Activated naive CD8-positive, alpha-beta T cell (primary cell): ENCODE measurements around the gene ST8SIA3.
"Not testable (repeated sequence)": the region's sequence is repeated elsewhere in the genome, so short reads cannot be mapped to it uniquely, and the experiment has no call there.

ENCODE experiments used
- H3K27ac Mint-ChIP-seq: one replicate; pipeline ENCODE4 v1.8.0; 2021; ENCODE audit warnings: mixed read lengths
- H3K27me3 Mint-ChIP-seq: one replicate; pipeline ENCODE4 v1.8.0; 2021; ENCODE audit warnings: mixed read lengths
- H3K36me3 Mint-ChIP-seq: one replicate; pipeline ENCODE4 v1.8.0; 2021; ENCODE audit warnings: mixed read lengths
- H3K4me1 Mint-ChIP-seq: one replicate; pipeline ENCODE4 v1.8.0; 2021; ENCODE audit warnings: low read depth, mixed read lengths
- H3K4me3 Mint-ChIP-seq: one replicate; pipeline ENCODE4 v1.8.0; 2021; ENCODE audit warnings: mild to moderate bottlenecking, mixed read lengths
- H3K9me3 Mint-ChIP-seq: one replicate; pipeline ENCODE4 v1.8.0; 2021; ENCODE audit warnings: low read depth, mixed read lengths

Gene ST8SIA3

DNA sequence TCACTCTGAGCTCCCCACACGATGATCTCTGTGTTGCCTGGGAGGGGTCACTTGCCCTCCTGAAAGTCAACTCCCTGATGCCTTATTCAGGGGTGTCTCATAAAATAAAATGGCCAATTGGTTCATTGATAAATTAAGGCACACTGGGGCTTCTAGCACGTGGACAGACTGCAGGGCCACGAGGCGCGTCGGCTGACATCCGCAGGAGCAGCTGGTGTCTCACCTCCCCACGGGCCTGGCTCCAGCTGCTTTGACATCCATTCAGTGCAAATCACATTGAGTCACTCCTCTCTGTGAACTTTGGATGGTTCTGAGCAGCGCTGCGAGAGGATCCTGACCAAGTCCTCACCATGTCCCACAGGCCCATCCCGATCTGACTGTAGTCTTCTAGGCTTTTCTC, 4.6 kb upstream of the ST8SIA3 start:
- no peak overlapping the region for H3K4me3 Mint-ChIP-seq
- H3K9me3 Mint-ChIP-seq: no peaks in the 10 kb centered on the region

DNA sequence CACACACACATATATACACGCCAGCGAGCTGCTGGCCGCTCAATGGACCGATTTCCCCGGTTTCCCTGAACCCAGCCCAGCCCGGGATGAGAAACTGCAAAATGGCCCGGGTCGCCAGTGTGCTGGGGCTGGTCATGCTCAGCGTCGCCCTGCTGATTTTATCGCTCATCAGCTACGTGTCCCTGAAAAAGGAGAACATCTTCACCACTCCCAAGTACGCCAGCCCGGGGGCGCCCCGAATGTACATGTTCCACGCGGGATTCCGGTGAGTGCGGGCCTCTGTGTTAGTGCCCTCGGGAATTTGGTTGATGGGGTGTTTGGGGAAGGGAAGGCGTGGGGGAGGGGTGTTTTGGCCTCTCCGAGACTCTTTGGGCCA, 392 bp downstream of the ST8SIA3 start:
- no peak overlapping the region for H3K27ac Mint-ChIP-seq
- H3K9me3 Mint-ChIP-seq: peaks cover 6% of the 10 kb centered on the region
- H3K36me3 Mint-ChIP-seq: peaks cover 2% of the 10 kb centered on the region
- H3K4me1 Mint-ChIP-seq: no peaks in the 10 kb centered on the region
- H3K4me3 Mint-ChIP-seq: no peak overlapping the region
- peaks cover 50% of the 10 kb centered on the region for H3K27me3 Mint-ChIP-seq

More for the DNA sequence above, 4.6 kb upstream of the ST8SIA3 start:
- no peaks in the 10 kb centered on the region for H3K4me1 Mint-ChIP-seq
- H3K27me3 Mint-ChIP-seq: peaks cover 30% of the 10 kb centered on the region
- no peaks in the 10 kb centered on the region for H3K36me3 Mint-ChIP-seq
- H3K27ac Mint-ChIP-seq: no peak overlapping the region

DNA sequence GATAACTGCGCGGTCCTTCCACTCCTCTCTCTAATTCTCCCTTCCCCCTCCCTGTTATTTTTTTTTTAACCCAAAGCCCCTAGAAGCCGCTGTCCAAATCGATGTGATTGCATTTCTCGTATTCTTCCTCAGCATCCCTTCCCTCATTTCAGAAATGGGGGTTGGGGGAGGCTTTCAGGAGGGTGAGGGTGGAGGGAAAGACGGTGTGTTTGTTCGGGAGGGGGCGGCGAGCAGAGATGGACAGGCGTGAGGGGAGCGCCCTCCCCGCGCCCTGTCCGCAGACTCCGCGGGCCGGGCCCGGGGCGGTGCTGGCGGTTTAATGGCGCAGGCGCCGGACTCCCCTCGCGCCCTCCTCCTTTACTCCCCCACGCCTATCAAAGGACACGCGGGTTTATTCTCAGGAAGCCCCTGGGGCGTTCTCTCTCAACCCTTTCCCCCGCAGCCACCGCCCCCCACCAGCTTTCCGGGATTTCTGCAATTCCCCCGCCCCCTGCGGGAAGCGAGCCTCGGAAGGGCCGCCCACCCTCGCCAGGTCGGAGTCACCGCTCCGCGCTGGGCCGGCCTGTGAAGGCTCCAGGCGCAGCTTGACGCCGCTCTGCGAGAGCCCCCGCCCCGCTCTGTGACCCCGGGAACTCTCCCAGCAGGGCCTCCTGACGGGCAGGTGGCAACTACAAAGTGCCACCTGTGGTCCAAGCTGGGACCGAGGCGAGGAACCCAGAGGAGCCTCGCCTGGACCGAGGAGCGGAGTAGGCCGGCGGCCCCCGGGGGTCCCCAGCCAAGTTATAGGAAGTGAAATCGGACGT, 981 bp downstream of the ST8SIA3 start:
- H3K27me3 Mint-ChIP-seq: peaks cover 51% of the 10 kb centered on the region
- no peak overlapping the region for H3K27ac Mint-ChIP-seq
- H3K9me3 Mint-ChIP-seq: peaks cover 6% of the 10 kb centered on the region
- H3K36me3 Mint-ChIP-seq: peaks cover 2% of the 10 kb centered on the region
- no peak overlapping the region for H3K4me3 Mint-ChIP-seq
- no peaks in the 10 kb centered on the region for H3K4me1 Mint-ChIP-seq

DNA sequence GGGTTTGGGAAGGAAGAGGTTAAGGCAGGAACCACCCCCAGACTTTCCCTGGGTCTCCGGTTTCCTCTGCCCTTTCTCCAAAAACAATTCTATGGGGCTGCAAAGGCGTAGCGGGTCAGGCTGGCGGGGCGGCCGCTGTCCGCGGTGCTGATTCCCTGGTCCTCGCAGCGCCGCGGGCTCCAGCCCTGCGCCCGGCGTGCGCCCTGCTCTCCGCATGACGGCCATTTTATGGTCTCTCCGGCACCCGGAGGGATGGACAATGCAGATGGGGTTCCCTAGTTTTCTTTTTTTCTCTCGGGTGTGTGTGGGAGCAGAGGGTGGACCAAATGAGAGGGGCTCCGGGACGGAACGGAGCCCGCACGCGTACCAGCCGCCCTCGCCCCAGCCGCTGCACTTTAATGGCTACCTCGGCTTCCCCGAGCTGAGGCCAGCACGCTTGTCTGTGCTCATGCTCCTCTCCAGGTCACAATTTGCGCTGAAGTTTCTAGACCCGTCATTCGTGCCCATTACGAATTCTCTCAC, 1.6 kb downstream of the ST8SIA3 start:
- Mint-ChIP-seq H3K36me3 (peaks cover 2% of the 10 kb centered on the region), H3K9me3 (peaks cover 6% of the 10 kb centered on the region), H3K27me3 (peaks cover 50% of the 10 kb centered on the region), H3K4me1 (no peaks in the 10 kb centered on the region), H3K4me3 (no peak overlapping the region), H3K27ac (no peak overlapping the region)

DNA sequence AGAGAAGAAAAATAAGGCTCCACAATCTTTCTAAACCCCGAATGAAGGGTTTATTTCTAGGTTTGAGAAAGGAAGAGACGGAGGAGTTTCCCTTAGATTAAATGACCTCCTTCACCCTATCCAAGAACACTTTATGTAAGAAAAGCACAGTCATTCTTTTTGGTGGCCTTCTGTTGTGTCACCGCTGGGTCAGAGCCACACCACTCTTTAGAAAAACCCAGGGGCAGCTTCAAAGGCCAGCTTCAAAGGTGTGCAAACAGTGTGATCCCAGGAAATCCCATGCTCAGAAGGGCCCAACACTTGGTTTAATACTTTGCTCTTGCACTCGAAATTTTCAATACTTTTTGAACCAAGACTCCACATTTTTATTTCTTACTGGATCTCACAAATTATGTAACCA, 7.1 kb downstream of the ST8SIA3 start:
- peaks cover 27% of the 10 kb centered on the region for H3K27me3 Mint-ChIP-seq
- no peak overlapping the region for H3K4me3 Mint-ChIP-seq
- H3K27ac Mint-ChIP-seq: no peak overlapping the region
- H3K4me1 Mint-ChIP-seq: no peaks in the 10 kb centered on the region
- H3K36me3 Mint-ChIP-seq: peaks cover 2% of the 10 kb centered on the region
- H3K9me3 Mint-ChIP-seq: peaks cover 6% of the 10 kb centered on the region

DNA sequence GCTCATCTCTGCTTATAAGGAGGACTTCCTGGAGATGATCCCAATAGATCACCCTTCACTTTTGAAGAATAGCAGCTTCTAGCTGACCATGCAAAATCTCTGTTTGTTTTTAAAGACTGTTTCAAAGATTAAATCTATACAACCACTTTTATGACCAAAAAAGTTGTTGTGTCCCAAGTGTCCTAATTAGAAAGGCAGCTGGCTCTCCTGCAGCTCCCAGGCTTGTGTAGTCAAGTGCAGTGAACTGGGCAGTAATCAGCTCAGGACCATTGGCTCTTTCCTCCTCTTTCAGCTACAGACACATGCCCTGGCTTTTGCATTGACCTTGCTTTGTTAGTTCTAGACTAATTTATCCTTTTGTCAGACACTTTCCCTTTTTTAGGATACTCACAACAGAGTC, 10.4 kb downstream of the ST8SIA3 start:
- H3K27ac Mint-ChIP-seq: no peak overlapping the region
- H3K9me3 Mint-ChIP-seq: no peaks in the 10 kb centered on the region
- peaks cover 11% of the 10 kb centered on the region for H3K27me3 Mint-ChIP-seq
- no peak overlapping the region for H3K4me3 Mint-ChIP-seq
- H3K36me3 Mint-ChIP-seq: no peaks in the 10 kb centered on the region
- H3K4me1 Mint-ChIP-seq: no peaks in the 10 kb centered on the region

DNA sequence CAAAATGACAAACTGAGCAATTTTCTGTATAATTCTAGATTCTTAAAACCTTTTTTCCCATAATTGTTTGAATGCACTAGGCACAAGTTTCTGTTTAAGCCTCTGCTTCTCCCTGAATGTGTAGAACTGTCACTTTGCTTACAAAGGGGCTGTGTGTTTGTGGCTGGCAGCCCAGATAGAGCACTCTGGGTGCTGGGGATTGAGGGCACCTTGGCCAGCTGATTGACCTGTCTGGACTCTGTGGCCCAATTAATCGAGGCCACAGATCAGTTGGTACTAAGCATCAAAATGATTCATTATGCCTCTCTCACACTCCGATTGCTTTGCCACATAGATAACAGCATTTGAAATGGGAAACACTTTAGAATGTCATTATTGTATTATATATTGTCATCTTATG, 12.1 kb downstream of the ST8SIA3 start:
- Mint-ChIP-seq H3K27me3 (peaks cover 6% of the 10 kb centered on the region), H3K4me3 (no peak overlapping the region), H3K4me1 (no peaks in the 10 kb centered on the region), H3K36me3 (no peaks in the 10 kb centered on the region), H3K27ac (no peak overlapping the region), H3K9me3 (no peaks in the 10 kb centered on the region)

DNA sequence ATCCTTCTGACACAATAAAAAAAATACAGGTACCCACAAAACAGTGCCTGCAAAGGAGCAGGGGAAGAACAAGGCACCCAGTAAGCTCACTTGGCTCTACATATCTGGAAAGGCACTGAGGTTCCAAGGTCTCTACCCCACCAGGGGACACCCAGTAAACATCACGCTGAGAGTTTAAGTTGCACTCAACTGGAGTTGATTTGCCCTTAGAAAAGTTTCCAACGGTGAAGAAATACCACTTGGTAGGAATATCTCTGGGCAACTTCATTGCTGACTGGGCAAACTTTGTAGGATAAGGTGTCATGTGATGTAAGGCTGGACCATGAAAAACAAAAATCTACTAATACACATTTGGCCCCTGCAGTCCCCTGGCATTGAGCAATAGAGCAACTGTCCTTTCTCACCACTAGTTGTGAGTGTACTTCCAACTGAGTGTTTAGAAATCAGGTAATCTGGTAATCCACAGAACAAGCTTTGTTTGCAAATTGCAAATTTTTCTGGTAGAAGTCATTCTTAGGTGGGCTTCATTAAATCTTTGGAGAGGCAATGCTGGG, 14.2 kb downstream of the ST8SIA3 start:
- Mint-ChIP-seq H3K4me3 (no peak overlapping the region), H3K36me3 (no peaks in the 10 kb centered on the region), H3K27ac (no peak overlapping the region), H3K4me1 (no peaks in the 10 kb centered on the region), H3K27me3 (peaks cover 5% of the 10 kb centered on the region), H3K9me3 (no peaks in the 10 kb centered on the region)

DNA sequence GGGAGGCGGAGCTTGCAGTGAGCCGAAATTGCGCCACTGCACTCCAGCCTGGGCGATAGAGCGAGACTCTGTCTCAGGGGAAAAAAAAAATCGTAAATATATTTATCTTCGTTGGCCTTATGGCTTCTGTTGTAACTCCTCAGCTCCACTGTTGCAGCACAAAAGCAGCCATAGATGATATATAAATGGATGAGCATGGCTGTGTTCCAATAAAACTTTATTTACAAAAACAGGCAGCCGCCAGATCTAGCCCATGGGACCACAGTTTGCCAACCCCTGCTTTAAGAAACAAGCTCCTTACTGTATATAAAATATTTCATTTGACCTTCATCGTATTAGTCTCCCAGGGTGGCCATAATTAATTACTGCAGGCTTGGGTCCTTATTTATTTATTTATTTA, 20.1 kb downstream of the ST8SIA3 start:
- Mint-ChIP-seq H3K9me3 (no peaks in the 10 kb centered on the region), H3K36me3 (no peaks in the 10 kb centered on the region), H3K27me3 (peaks cover 8% of the 10 kb centered on the region), H3K4me1 (no peaks in the 10 kb centered on the region), H3K4me3 (no peak overlapping the region), H3K27ac (no peak overlapping the region)

DNA sequence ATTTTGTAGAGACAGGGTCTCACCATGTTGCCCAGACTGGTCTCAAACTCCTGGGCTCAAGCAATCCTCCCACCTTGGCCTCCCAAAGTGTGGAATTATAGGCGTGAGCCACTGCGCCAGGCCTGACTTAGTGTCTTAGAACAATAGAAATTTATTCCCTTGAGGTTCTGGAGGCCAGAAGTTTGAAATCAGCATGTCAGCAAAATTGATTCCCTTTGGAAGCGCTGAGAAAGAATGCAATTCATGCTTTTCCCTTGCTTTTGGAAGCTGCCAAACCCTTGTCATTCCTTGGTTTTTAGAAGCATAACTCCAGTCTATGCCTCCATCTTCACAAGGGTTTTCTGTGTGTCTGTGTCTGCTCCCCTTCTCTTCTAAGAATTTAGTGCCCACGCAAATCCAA, 20.7 kb downstream of the ST8SIA3 start:
- Mint-ChIP-seq H3K9me3 (no peaks in the 10 kb centered on the region), H3K27me3 (peaks cover 11% of the 10 kb centered on the region), H3K4me1 (no peaks in the 10 kb centered on the region), H3K36me3 (no peaks in the 10 kb centered on the region), H3K4me3 (no peak overlapping the region), H3K27ac (no peak overlapping the region)

DNA sequence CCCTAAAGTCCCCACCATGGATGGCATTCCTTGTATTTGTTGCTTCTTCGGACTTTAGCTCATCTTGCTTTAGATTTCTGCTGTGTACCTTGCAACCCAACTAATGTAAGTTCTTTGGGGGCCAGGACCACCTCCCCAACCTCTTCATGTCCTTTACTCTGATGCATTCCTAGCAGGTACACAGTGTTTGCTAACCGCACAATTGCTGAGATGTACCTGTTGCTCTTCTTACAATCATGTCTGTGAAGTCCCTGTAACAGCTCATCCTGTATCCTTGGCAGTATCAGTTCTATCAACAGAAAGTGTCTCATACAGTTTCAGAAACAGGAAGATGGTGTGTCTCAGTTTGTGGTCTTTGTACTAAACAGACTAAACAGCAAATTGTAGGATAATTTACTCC, 24.1 kb downstream of the ST8SIA3 start:
- H3K27ac Mint-ChIP-seq: no peak overlapping the region
- H3K9me3 Mint-ChIP-seq: no peaks in the 10 kb centered on the region
- H3K4me3 Mint-ChIP-seq: no peak overlapping the region
- no peaks in the 10 kb centered on the region for H3K4me1 Mint-ChIP-seq
- H3K27me3 Mint-ChIP-seq: peaks cover 13% of the 10 kb centered on the region
- no peaks in the 10 kb centered on the region for H3K36me3 Mint-ChIP-seq

DNA sequence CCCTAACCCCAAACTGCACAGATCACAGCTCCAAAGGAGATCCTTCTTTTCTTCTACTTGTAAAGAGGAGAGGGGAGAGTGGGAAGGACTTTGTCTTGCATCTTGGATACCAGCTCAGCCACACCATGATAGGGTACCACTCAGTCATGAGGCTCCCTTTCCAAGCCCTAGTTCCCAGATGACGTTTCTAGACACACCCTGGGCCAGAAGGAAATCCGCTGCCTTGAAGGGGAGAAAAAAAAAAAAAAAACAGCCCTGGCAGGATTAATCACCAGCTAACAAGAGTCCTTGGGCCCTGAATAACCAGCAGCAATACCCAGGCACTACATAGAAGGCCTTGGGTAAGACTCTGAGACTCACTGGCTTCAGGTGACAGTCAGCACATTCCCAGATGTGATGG, 36.9 kb downstream of the ST8SIA3 start:
- Mint-ChIP-seq H3K4me1 (no peaks in the 10 kb centered on the region), H3K36me3 (no peaks in the 10 kb centered on the region), H3K9me3 (no peaks in the 10 kb centered on the region), H3K27ac (no peak overlapping the region), H3K27me3 (peaks cover 11% of the 10 kb centered on the region), H3K4me3 (no peak overlapping the region)

DNA sequence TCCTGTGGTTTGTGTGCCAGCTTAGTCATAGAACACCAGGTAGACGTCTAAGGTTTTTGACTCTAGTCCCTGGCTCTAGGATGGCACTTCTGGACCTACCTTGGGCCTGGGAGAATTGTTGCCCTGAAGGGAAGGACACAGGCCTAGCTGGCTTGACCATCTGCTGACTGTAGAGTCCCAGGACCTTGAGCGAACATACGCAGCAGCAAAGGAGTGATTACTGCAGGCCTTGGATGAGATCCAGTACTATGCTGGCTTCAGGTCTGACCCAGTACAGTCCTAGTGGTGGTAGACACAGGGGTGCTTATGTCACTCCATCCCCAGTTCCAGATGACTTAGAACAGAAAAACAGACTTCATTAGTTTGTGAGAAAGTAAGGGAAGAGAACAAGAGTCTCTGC, 37.7 kb downstream of the ST8SIA3 start:
- Mint-ChIP-seq H3K4me1 (no peaks in the 10 kb centered on the region), H3K9me3 (peaks cover 2% of the 10 kb centered on the region), H3K4me3 (no peak overlapping the region), H3K27ac (no peak overlapping the region), H3K36me3 (no peaks in the 10 kb centered on the region), H3K27me3 (peaks cover 11% of the 10 kb centered on the region)

DNA sequence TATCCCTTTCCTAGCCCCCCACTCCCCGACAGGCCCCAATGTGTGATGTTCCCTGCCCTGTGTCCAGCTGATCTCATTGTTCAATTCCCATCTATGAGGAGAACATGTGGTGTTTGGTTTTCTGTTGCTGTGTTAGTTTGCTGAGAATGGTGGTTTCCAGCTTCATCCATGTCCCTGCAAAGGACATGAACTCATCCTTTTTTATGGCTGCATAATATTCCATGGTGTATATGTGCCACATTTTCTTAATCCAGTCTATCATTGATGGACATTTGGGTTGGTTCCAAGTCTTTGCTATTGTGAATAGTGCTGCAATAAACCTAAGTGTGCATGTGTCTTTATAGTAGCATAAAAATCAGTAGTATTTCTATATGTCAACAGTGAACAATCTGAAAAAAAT, 42.4 kb downstream of the ST8SIA3 start:
- not testable (repeated sequence) for H3K4me1 Mint-ChIP-seq, H3K27ac Mint-ChIP-seq, H3K36me3 Mint-ChIP-seq, H3K4me3 Mint-ChIP-seq
- peaks cover 12% of the 10 kb centered on the region for H3K9me3 Mint-ChIP-seq
- peaks cover 15% of the 10 kb centered on the region for H3K27me3 Mint-ChIP-seq

DNA sequence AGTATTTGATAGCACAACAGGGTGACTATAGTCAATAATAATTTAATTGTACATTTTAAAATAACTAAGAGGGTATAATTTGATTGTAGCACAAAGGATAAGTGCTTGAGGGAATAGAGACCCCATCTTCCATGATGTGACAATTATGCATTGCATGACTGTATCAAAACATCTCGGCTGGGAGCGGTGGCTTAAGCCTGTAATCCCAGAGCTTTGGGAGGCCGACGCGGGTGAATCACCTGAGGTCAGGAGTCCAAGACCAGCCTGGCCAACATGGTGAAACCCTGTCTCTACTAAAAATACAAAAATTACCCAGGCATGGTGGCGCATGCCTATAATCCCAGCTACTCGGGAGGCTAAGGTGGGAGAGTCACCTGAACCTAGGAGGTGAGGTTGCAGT, 44.5 kb downstream of the ST8SIA3 start:
- not testable (repeated sequence) for H3K27ac Mint-ChIP-seq, H3K36me3 Mint-ChIP-seq, H3K4me1 Mint-ChIP-seq, H3K4me3 Mint-ChIP-seq
- peaks cover 15% of the 10 kb centered on the region for H3K27me3 Mint-ChIP-seq
- peaks cover 12% of the 10 kb centered on the region for H3K9me3 Mint-ChIP-seq
